ENCODE data around the gene POU3F3. TPM values are rescaled to one million over a fixed set of nuclear protein-coding genes. Genes with fewer than 3 reads are reported as not detected.

The POU3F3 gene
- total RNA-seq, 2 donors from 2014 or later, result not detected

- H3K27ac Mint-ChIP-seq, result no peak overlapping the region
- Histone ChIP-seq H3K9me3 (ENCODE audit: control insufficient read depth, low read length) (no peaks in the 10 kb centered on the region), H3K36me3 (ENCODE audit: control insufficient read depth, insufficient read depth, low read length) (no peaks in the 10 kb centered on the region), H3K4me1 (ENCODE audit: control insufficient read depth, insufficient read depth, low read length) (no peaks in the 10 kb centered on the region), H3K4me3 (ENCODE audit: low read length) (no peak overlapping the region), H3K27ac (ENCODE audit: low read depth, low read length) (peak overlapping the region; percentile 84), H3K9ac (ENCODE audit: extremely low read depth, low read length, poor library complexity, severe bottlenecking) (no peak overlapping the region), H3K27me3 (ENCODE audit: control insufficient read depth, insufficient read depth, low read length, poor library complexity, severe bottlenecking) (peaks cover 88% of the 10 kb centered on the region)
- H3K4me1 Mint-ChIP-seq, result peaks cover 17% of the 10 kb centered on the region
- H3K9me3 Mint-ChIP-seq, result no peaks in the 10 kb centered on the region
- 0 to 1% methylated on average over 1 to 102 of the region's 135 CpGs for WGBS, 2 experiments (ENCODE audit: insufficient coverage in 1 of 2, insufficient read length in 1 of 2)
- DNase-seq, result peak; percentile 65
- H3K36me3 Mint-ChIP-seq (ENCODE audit: low read depth), result no peaks in the 10 kb centered on the region
- no peak overlapping the region for H3K4me3 Mint-ChIP-seq
- H3K27me3 Mint-ChIP-seq (ENCODE audit: insufficient read depth), result peaks cover 84% of the 10 kb centered on the region
- TF ChIP-seq, protein P1, sequence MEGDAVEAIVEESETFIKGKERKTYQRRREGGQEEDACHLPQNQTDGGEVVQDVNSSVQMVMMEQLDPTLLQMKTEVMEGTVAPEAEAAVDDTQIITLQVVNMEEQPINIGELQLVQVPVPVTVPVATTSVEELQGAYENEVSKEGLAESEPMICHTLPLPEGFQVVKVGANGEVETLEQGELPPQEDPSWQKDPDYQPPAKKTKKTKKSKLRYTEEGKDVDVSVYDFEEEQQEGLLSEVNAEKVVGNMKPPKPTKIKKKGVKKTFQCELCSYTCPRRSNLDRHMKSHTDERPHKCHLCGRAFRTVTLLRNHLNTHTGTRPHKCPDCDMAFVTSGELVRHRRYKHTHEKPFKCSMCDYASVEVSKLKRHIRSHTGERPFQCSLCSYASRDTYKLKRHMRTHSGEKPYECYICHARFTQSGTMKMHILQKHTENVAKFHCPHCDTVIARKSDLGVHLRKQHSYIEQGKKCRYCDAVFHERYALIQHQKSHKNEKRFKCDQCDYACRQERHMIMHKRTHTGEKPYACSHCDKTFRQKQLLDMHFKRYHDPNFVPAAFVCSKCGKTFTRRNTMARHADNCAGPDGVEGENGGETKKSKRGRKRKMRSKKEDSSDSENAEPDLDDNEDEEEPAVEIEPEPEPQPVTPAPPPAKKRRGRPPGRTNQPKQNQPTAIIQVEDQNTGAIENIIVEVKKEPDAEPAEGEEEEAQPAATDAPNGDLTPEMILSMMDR (conservative IDR thresholded peaks at IDR 0.05), result no peak
These were observed 1.5 kb downstream of the POU3F3 start for GRCh38 chr2:104855221-104856085.

GRCh38 chr2:104856086-104856972 lies 2.4 kb downstream of the POU3F3 start:
- peaks cover 88% of the 10 kb centered on the region for H3K27me3 ChIP-seq (ENCODE audit: control insufficient read depth, insufficient read depth, low read length, poor library complexity, severe bottlenecking)
- H3K36me3 Mint-ChIP-seq (ENCODE audit: low read depth), result no peaks in the 10 kb centered on the region

DNA sequence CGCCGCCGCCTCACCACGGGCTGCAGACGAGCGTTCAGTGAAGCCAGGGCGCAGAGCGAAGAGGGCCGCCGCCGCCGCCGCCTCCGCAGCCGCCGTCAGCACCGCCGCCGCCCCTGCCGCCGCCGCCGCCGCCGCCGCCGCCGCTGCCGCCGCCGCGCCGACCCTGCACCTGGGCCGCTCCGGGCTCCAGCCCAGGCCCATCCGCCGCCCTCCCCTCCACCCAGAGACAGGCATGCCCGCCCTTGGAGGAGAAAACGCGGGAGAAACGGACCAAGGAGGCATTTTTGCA lies 3.0 kb downstream of the POU3F3 start:
- H3K27me3 Mint-ChIP-seq (ENCODE audit: insufficient read depth), result peaks cover 82% of the 10 kb centered on the region
- no peak for DNase-seq
- Histone ChIP-seq H3K9ac (ENCODE audit: extremely low read depth, low read length, poor library complexity, severe bottlenecking) (no peak overlapping the region), H3K27me3 (ENCODE audit: control insufficient read depth, insufficient read depth, low read length, poor library complexity, severe bottlenecking) (peaks cover 88% of the 10 kb centered on the region), H3K4me3 (ENCODE audit: low read length) (no peak overlapping the region), H3K27ac (ENCODE audit: low read depth, low read length) (no peak overlapping the region), H3K4me1 (ENCODE audit: control insufficient read depth, insufficient read depth, low read length) (no peaks in the 10 kb centered on the region), H3K9me3 (ENCODE audit: control insufficient read depth, low read length) (no peaks in the 10 kb centered on the region), H3K36me3 (ENCODE audit: control insufficient read depth, insufficient read depth, low read length) (no peaks in the 10 kb centered on the region)
- whole genome bisulfite sequencing, 2 experiments (ENCODE audit: insufficient coverage in 1 of 2, insufficient read length in 1 of 2), result 0% methylated on average over 3 to 40 of the region's 41 CpGs
- H3K4me3 Mint-ChIP-seq, result no peak overlapping the region
- H3K4me1 Mint-ChIP-seq, result peaks cover 19% of the 10 kb centered on the region
- TF ChIP-seq, protein P1 (conservative IDR thresholded peaks at IDR 0.05), result no peak
- H3K36me3 Mint-ChIP-seq (ENCODE audit: low read depth), result no peaks in the 10 kb centered on the region
- H3K9me3 Mint-ChIP-seq, result no peaks in the 10 kb centered on the region
- H3K27ac Mint-ChIP-seq, result no peak overlapping the region

More at GRCh38 chr2:104856086-104856972, 2.4 kb downstream of the POU3F3 start:
- Mint-ChIP-seq H3K9me3 (no peaks in the 10 kb centered on the region), H3K27me3 (ENCODE audit: insufficient read depth) (peaks cover 82% of the 10 kb centered on the region), H3K4me1 (peaks cover 15% of the 10 kb centered on the region), H3K27ac (no peak overlapping the region), H3K4me3 (peak overlapping the region; percentile 38)
- H3K9ac ChIP-seq (ENCODE audit: extremely low read depth, low read length, poor library complexity, severe bottlenecking), result no peak overlapping the region
- no peaks in the 10 kb centered on the region for H3K9me3 ChIP-seq (ENCODE audit: control insufficient read depth, low read length)
- H3K27ac ChIP-seq (ENCODE audit: low read depth, low read length), result peak overlapping the region; percentile 63
- 1 to 3% methylated on average over 41 to 106 of the region's 106 CpGs for WGBS, 2 experiments (ENCODE audit: insufficient coverage in 1 of 2, insufficient read length in 1 of 2)
- TF ChIP-seq, protein P1 (conservative IDR thresholded peaks at IDR 0.05), result no peak
- DNase-seq, result peak; percentile 80
- no peaks in the 10 kb centered on the region for H3K4me1 ChIP-seq (ENCODE audit: control insufficient read depth, insufficient read depth, low read length)
- no peak overlapping the region for H3K4me3 ChIP-seq (ENCODE audit: low read length)
- H3K36me3 ChIP-seq (ENCODE audit: control insufficient read depth, insufficient read depth, low read length), result no peaks in the 10 kb centered on the region
